Hematopoietic multipotent progenitor cell treated with erythropoietin and hydrocortisone succinate and interleukin-3 and kit ligand, for 4 days (in vitro differentiated cells): Measurements from ENCODE around the gene STOX2.
"Not testable (repeated sequence)": the region's sequence is repeated elsewhere in the genome, so short reads cannot be mapped to it uniquely, and the experiment has no call there.

Source experiments
- DNase-seq: peaks from one replicate; pipeline ENCODE4 v3.0.0-alpha.2; 2015

STOX2 gene

DNA sequence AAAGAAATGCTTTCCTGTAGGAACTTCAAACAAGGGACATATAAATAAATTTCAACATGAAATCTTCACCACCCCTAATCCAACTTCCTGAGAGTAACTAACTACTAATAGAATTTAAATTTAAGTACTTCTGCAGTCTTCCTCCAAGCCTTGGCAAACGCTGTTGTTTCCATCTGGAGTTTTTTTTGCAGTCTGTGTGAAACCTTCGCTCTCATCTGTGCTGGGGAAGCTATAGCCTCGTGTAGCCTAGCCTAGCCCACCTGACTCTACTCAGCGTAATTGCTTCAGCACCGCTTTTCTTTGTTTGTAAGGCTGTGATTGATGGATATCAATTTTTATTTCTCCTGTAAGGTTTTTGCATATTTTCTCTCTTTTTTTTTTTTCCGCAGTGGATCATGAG, 30.9 kb downstream of the STOX2 start:
- DNase-seq: no peak

GRCh38 chr4:183936574-183937345, 31.7 kb downstream of the STOX2 start:
- DNase-seq: peak; percentile 48

DNA sequence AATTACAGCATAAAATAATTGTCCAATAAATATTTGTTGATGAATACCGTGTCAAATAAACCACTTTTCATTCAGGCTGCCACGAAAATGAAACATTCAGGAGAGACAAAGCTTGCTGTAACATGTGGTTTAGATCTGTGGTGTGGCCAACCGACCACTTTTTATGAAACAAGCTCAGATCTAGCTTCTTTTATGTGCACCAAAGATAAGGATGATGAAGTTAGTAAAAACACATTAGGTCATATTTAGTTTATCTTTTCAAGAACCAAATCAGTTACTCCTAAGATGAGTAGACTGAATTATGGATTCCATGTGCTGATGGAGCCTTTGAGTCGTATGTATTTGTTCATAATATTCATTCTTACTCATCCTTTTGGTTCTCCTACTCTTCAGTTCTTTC, 35.8 kb downstream of the STOX2 start:
- peak; percentile 64 for DNase-seq

- no peak for DNase-seq
Measured at GRCh38 chr4:183941964-183942363, 36.9 kb downstream of the STOX2 start.

DNA sequence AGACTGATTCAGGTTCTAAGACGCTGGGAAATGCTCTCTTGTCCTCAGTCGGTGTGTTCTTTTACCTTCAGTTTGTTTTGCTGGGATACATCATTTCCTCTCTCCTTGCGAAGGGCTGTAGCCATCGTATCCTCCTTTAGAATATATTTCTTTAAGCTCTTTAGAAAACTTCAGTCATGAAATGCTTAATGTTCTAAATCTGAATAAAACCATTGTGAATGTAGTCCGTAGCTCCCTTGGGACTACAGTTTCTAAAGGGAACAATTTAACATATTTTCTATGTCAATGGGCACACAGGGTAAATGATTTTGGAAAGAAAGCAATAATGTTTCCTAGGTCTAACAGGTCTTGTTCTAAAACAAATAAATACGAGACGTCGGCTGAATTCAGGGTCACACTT, 40.6 kb downstream of the STOX2 start:
- no peak for DNase-seq

GRCh38 chr4:183950536-183950935, 45.4 kb downstream of the STOX2 start:
- DNase-seq: no peak

GRCh38 chr4:183952652-183953051, 47.5 kb downstream of the STOX2 start:
- DNase-seq: not testable (repeated sequence)

DNA sequence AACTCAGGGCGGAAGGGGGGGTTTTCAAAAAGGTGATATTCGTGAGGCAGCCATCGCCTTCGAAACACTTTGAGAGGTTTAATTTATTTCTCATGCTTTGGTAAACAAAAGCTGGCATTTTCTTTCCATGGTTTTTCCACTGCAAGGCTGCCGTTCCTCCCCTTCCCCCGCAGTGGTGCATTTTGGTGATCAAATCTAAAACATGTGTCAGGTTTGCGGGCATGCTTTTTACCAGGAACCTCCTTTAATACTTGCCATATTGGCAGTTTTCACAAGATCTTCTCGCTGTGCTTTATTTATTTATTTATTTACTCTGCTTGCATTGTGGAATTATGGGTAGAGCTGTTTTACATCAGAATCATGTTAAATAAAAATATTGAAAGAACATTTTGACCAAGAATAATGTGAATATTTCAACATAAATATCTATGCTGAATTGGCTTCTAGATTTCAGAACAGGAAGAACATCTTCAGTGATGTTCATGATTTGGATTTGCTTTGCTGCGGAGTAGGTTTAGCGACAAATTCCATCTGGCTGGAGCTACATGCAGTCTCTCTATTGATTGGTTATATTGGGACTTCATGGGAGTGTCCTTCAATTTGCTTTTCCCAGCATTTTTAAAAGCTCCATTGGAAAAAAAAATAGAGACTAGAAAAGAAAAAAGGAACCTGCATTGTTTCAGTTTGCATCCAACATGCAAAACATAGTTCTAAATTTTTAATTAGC, 54.4 kb downstream of the STOX2 start:
- no peak for DNase-seq

DNA sequence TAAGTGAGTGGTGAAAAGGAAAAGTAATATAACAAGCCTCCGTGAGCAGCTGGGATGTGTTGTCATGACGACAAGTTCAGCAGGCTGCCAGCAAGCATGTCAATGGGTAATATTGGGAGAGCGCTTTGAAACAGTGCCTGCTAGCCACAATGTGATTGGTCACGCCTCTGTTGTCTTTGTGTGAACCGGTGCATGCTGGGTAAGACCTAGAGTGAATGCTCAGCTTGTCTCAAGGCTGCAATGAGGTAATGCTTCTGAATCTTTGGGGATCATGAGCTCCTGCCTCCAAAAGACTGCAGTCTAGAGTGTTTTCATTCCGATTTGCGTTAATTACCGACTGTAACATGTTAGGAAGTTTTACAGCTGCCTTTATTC, 54.9 kb downstream of the STOX2 start:
- DNase-seq: peak; percentile 4

DNA sequence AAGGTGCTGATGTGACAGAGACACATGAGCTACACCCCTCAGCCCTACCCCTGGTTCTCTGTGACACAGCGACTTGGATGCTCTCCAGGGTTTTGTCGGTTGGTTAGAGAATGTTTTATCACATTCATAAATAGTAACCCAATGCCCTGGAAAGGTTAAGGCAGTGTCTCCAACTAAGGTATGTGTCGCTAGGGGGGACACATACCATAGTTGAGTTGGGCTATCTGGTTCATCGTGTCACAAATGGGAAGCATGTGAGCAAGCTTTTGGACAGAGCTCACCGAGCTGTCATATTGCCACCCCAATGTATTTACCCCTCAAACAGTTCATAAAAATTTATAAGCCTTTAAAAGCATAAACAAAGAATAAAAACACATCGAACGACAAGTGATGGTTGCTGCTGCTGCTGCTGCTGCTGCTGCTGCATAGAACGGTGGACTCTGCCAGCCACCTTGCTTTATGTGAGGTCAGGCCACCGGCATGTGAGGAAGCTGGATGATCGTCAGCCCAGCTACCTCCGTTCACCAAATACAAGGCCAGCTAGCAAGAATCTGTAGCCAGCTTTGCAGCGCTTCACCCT, 55.9 kb downstream of the STOX2 start:
- no peak for DNase-seq

GRCh38 chr4:183961795-183962194, 56.7 kb downstream of the STOX2 start:
- DNase-seq: no peak

DNA sequence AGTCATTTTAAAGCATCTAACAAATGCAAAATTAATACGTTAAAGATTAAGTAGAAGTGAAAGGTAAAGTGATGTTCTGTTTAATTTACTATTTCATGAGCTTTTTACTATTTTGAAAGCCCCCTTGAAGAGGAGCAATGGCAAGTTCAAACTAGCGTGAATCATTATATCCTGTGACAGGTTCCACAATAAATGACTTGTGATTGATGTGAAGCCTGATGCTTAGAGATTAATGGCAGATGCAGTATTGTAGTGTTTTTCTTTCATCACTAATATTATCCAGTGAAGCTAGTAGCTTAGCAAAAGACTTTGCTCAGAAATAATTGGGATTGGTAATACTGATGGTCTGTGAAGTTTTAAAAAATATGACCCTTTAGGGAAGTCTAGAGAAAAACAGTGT, 57.3 kb downstream of the STOX2 start:
- DNase-seq: no peak

DNA sequence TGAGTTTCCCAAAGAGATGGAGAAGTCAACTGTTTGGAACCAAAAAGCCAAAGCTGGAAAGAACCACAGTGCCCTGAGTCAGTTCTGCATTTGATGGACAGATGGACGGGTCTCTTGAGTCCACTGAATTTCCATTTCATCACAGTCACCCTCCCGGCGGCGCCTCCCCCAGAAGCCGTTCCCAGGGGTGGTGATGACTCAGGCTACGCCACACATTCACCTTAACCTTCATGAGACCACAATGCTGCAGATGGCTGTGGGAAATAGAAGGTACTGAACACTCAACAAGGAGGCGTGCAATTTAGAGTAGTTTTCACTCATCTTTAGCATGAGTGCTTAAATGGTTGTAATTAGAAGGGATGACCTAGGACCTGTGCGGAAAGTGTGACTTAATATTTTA, 61.3 kb downstream of the STOX2 start:
- no peak for DNase-seq

GRCh38 chr4:183967266-183967665, 62.2 kb downstream of the STOX2 start:
- no peak for DNase-seq

GRCh38 chr4:183968502-183968901, 63.4 kb downstream of the STOX2 start:
- peak; percentile 5 for DNase-seq

DNA sequence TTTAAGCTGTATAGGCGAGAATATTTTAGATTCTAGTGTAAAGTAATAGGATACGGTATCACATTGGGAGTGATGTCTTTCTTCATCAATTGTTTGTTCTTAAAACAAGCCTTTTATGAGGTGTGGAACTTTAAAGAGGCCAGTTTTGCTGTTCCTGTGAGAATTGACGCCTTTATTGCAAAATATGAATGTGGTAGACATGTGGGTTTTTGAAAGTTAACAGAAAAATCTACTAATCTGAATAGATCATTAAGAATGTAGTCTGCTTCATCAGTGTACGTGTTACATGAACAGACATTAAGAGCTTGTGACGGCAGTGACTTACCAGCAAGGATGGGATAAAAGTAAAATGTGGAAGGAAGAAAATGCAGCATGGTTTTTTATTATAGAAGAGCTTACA, 63.8 kb downstream of the STOX2 start:
- DNase-seq: peak; percentile 25

DNA sequence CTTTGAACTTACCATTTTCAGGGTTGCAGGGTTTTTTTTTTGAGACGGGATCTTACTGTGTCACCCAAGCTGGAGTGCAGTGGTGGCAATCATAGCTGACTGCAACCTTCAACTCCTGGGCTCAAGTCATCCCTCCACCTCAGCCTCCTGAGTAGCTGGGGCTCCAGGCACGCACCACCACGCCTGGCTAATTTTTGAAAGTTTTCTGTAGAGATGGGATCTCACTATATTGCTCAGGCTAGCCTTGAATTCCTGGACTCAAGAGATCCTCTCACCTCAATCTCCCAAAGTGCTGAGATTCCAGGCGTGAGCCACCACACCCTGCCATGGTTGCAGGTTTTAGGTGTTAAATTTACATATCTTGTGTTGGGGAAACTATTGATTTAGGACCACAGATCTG, 64.5 kb downstream of the STOX2 start:
- no peak for DNase-seq

- DNase-seq: no peak
Measured at GRCh38 chr4:183971929-183972490, 66.9 kb downstream of the STOX2 start.

- no peak for DNase-seq
Measured at GRCh38 chr4:183977707-183978106, 72.6 kb downstream of the STOX2 start.

DNA sequence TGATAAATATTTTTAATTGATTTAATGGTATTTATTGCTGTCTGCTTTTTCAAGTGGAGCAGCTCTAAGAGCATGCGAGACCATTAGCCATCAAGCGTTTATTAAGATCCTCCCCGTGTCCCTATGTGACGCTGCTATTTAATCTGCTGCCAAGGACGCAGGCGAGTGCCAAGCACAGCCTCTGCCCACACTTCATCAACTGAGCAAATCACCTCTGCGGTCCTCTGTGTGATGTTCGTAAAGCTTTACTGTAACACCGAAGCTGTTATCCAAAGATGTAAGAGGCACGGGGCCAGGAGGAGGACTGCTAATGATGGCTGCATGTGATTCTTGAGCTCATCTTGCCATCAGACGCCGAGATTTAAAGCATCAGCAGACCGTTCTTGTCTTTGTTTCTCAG, 79.5 kb downstream of the STOX2 start:
- DNase-seq: no peak

DNA sequence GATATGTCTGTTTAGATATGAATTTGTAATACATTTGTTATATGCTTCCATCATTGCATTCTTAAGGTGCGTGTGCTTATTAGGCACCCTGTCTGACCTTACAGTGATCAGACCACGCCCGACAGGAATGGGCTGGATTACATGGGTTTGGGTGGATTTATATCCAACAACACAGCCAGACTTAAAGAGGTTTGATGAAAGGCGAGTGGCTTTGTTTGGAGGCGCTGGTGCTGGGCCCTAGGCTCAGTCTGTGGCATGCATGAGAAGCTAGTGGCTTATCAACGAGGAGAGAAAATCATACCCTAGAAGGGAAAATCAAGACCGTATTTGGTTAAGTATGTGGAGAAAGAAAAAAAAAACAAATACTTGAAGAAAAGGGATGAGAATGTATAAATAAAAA, 80.7 kb downstream of the STOX2 start:
- DNase-seq: no peak

DNA sequence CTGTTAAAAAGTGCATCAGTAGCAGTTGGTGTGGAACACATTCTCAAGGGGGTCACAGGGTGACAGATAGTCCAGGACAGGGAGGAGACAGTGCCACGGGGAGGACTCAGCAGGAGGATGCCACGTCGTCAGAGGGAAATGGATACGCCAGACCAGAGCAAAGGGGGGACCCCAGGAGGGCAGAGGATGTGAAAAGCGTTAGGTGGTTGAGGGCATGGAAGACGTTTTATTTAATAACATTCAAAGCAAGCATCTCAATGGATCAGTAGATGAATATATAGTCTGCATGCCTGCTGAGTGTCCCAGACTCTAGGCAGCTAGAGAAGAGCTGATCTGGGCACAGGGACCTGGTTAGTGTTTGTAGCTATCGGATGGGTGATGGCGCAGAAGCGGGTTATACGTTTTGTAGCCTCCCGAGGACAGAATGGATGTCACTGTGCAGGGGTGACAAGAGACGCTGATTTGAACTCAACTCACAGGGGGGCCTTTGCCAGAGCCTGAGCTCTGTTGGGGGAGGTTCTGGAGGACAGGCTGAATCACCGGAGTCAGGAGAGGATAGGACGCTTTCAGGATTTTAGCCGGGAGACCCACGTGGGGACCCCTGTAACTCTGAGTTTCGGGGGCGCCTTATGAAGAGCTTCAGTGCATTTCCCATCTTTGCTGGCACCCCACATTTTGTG, 81.3 kb downstream of the STOX2 start:
- DNase-seq: no peak
